Measurements from ENCODE around the gene SF3B2. TPM values are rescaled to one million over a fixed set of nuclear protein-coding genes. Genes with fewer than 3 reads are reported as not detected.

The SF3B2 gene
- polyA plus RNA-seq, 6 donors from 2014 or later, result 68.8 to 106 (median 85.2) TPM

DNA sequence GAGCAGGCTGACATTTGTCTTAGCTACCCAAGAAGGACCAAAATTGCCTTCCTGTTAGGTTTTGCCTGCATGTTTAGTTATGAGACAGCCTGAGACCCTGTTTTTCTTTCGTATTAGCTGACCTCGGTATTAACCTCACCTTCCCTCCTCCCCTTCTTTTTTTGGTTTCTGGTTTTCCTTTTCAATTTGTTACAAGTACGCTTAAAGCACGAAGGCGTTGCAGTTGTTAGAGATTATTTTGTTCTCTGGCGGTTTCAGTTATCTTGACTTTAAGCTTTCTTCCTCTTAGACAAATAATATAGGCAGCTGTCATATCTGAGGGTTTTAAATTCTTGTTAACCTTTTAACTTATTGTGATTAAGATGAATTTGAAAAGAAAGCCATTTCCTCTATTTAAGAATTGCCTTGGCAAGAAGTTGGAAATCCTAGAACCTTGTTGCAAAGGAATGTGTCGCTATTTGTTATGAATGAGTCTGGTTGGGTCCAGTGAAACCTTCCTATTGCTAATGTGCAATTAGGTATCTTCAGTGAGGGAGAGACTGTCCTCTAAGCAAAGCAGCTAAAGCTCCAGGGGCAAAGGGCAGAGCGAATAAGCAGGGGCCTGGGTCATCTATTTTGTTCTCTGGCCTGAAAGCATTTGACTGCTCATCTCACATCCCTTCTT is 63.6 kb downstream of the SF3B2 start:
- Mint-ChIP-seq H3K9me3 (no peaks in the 10 kb centered on the region), H3K36me3 (no peaks in the 10 kb centered on the region), H3K4me3 (peak overlapping the region; percentile 56 to 87 (median 72)), H3K27me3 (no peaks in the 10 kb centered on the region), H3K4me1 (peaks cover 60 to 97% (median 64%) of the 10 kb centered on the region in 3 donors), H3K27ac (peak overlapping the region in 5 of 6 donors; percentile 1 to 97 (median 51))
- ATAC-seq (ENCODE audit: low read depth in 2 of 2) (peak; percentile 12 to 43), DNase-seq (peak; percentile 47)

GRCh38 chr11:66116576-66117361 is 64.6 kb downstream of the SF3B2 start:
- ATAC-seq (ENCODE audit: low read depth in 2 of 2) (no peak), DNase-seq (no peak)
- peak overlapping the region; percentile 47 to 86 (median 67) for H3K4me3 Mint-ChIP-seq
- H3K27ac Mint-ChIP-seq, result peak overlapping the region in 5 of 6 donors; percentile 26 to 90 (median 66)
- H3K27me3 Mint-ChIP-seq, result no peaks in the 10 kb centered on the region
- no peaks in the 10 kb centered on the region for H3K36me3 Mint-ChIP-seq
- no peaks in the 10 kb centered on the region for H3K9me3 Mint-ChIP-seq
- peaks cover 60 to 97% (median 65%) of the 10 kb centered on the region in 3 donors for H3K4me1 Mint-ChIP-seq

DNA sequence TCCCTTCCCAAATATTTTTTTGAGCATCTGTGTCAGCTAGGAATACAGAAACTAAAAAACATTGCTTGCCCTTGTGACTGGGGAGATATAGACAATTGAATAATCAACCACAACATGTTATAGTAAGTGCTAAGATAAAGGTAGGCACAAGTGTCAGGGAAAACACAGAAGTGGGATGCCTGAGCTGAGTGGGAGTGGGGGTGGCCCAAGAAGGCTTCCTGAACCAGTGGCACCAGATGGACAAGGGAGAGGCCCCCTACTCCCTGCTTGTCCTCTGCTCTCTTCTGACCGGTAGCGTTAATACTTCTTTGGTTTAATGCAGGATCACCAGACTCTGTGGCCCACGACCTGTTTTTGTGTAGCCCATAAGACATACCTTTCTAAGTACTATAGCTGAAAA is 66.7 kb downstream of the SF3B2 start:
- peak overlapping the region in 2 of 6 donors; percentile 75 to 82 for H3K27ac Mint-ChIP-seq

More for the DNA sequence above, 66.7 kb downstream of the SF3B2 start:
- Mint-ChIP-seq H3K9me3 (no peaks in the 10 kb centered on the region), H3K4me3 (peak overlapping the region in 1 of 8 donors; percentile 34), H3K36me3 (no peaks in the 10 kb centered on the region), H3K4me1 (peaks cover 49 to 83% (median 53%) of the 10 kb centered on the region in 3 donors), H3K27me3 (no peaks in the 10 kb centered on the region)
- DNase-seq, result no peak
- ATAC-seq (ENCODE audit: low read depth in 2 of 2), result no peak

Other genes with a start within 250 kb of the SF3B2 start
- 1 to 10 TPM in 5 of 6 donors, not detected in 1; 1.2 to 2.6 (median 1.7) TPM for gene SNX32, start 218.4 kb upstream of the SF3B2 start, polyA plus RNA-seq (ENCODE audit: low read depth in 6 of 6)
- gene CFL1, start 194.2 kb upstream of the SF3B2 start, polyA plus RNA-seq (ENCODE audit: low read depth in 6 of 6), result 1,000 to 10,000 TPM; 1,822 to 2,570 (median 2,214) TPM
- gene MUS81, start 191.9 kb upstream of the SF3B2 start, polyA plus RNA-seq (ENCODE audit: low read depth in 6 of 6), result 10 to 100 TPM in 5 of 6 donors, 1 to 10 TPM in 1; 3.2 to 32.0 (median 22.8) TPM
- gene EFEMP2, start 179.6 kb upstream of the SF3B2 start, polyA plus RNA-seq (ENCODE audit: low read depth in 6 of 6), result 1 to 10 TPM in 2 of 6 donors, under 1 TPM in 1, not detected in 3; 0.29 to 1.5 (median 1.1) TPM
- 1 to 10 TPM in 5 of 6 donors, under 1 TPM in 1; 0.68 to 7.2 (median 3.0) TPM for gene CTSW, start 172.5 kb upstream of the SF3B2 start, polyA plus RNA-seq (ENCODE audit: low read depth in 6 of 6)
- gene FIBP, start 163.9 kb upstream of the SF3B2 start, polyA plus RNA-seq (ENCODE audit: low read depth in 6 of 6), result 100 to 1,000 TPM in 4 of 6 donors, 10 to 100 TPM in 2; 91.2 to 191 (median 107) TPM
- gene CCDC85B, start 161.7 kb upstream of the SF3B2 start, polyA plus RNA-seq (ENCODE audit: low read depth in 6 of 6), result 10 to 100 TPM; 22.4 to 62.8 (median 45.3) TPM
- gene FOSL1, start 152.0 kb upstream of the SF3B2 start, polyA plus RNA-seq (ENCODE audit: low read depth in 6 of 6), result under 1 TPM in 3 of 6 donors, not detected in 3; 0.25 to 0.34 (median 0.27) TPM
- gene C11orf68, start 133.3 kb upstream of the SF3B2 start, polyA plus RNA-seq (ENCODE audit: low read depth in 6 of 6), result 10 to 100 TPM; 48.5 to 79.3 (median 68.4) TPM
- 10 to 100 TPM; 57.3 to 89.8 (median 71.1) TPM for gene DRAP1, start 132.9 kb upstream of the SF3B2 start, polyA plus RNA-seq (ENCODE audit: low read depth in 6 of 6)
- not detected for gene TSGA10IP, start 106.9 kb upstream of the SF3B2 start, polyA plus RNA-seq (ENCODE audit: low read depth in 6 of 6)
- gene SART1, start 90.6 kb upstream of the SF3B2 start, polyA plus RNA-seq (ENCODE audit: low read depth in 6 of 6), result 10 to 100 TPM; 13.9 to 39.7 (median 18.3) TPM
- gene EIF1AD, start 50.2 kb upstream of the SF3B2 start, polyA plus RNA-seq (ENCODE audit: low read depth in 6 of 6), result 10 to 100 TPM in 5 of 6 donors, 1 to 10 TPM in 1; 4.9 to 34.2 (median 20.1) TPM
- gene BANF1, start 49.9 kb upstream of the SF3B2 start, polyA plus RNA-seq (ENCODE audit: low read depth in 6 of 6), result 100 to 1,000 TPM; 162 to 247 (median 189) TPM
- gene CST6, start 40.4 kb upstream of the SF3B2 start, polyA plus RNA-seq (ENCODE audit: low read depth in 6 of 6), result not detected
- gene CATSPER1, start 25.9 kb upstream of the SF3B2 start, polyA plus RNA-seq (ENCODE audit: low read depth in 6 of 6), result under 1 TPM in 1 of 6 donors, not detected in 5; 0.11 TPM
- gene GAL3ST3, start 3.2 kb upstream of the SF3B2 start, polyA plus RNA-seq (ENCODE audit: low read depth in 6 of 6), result not detected
- gene PACS1, start 17.9 kb downstream of the SF3B2 start, polyA plus RNA-seq (ENCODE audit: low read depth in 6 of 6), result 100 to 1,000 TPM in 1 of 6 donors, 10 to 100 TPM in 5; 44.3 to 133 (median 57.3) TPM
- 1 to 10 TPM in 5 of 6 donors, under 1 TPM in 1; 0.17 to 9.3 (median 5.6) TPM for gene KLC2, start 205.3 kb downstream of the SF3B2 start, polyA plus RNA-seq (ENCODE audit: low read depth in 6 of 6)
- gene RAB1B, start 216.3 kb downstream of the SF3B2 start, polyA plus RNA-seq (ENCODE audit: low read depth in 6 of 6), result 10 to 100 TPM; 10.3 to 13.3 (median 12.2) TPM
- gene CNIH2, start 225.8 kb downstream of the SF3B2 start, polyA plus RNA-seq (ENCODE audit: low read depth in 6 of 6), result not detected
- gene YIF1A, start 236.8 kb downstream of the SF3B2 start, polyA plus RNA-seq (ENCODE audit: low read depth in 6 of 6), result 10 to 100 TPM; 57.1 to 82.1 (median 66.0) TPM
- gene TMEM151A, start 239.5 kb downstream of the SF3B2 start, polyA plus RNA-seq (ENCODE audit: low read depth in 6 of 6), result not detected